CD4-positive, alpha-beta T cell (primary cell): ENCODE data around the gene MIXL1. TPM values are rescaled to one million over a fixed set of nuclear protein-coding genes. Genes with fewer than 3 reads are reported as not detected.

ENCODE experiments used
- ATAC-seq: fragments of 200-7000 bp; cut with Tn5 transposase; one replicate; pipeline ENCODE4 v1.10.0; 2022; ENCODE audit warnings: mild to moderate bottlenecking; ENCODE audit not compliant: poor library complexity
- CTCF ChIA-PET: fragments of 350-600 bp; sonication (Branson Sonifier 250); formaldehyde crosslinking; loops from one replicate; lab custom pipeline; 2021; ENCODE audit warnings: antibody characterized with exemption, inconsistent platforms; lab: Charles Lee
- POLR2A ChIA-PET: fragments of 350-600 bp; sonication (Branson Sonifier 250); formaldehyde crosslinking; loops from one replicate; lab custom pipeline; 2021; ENCODE audit warnings: antibody characterized with exemption, inconsistent platforms; lab: Charles Lee
- DNase-seq, 14 experiments: peaks; one replicate each; pipeline ENCODE4 v3.0.0-alpha.2; 2013 to 2020; ENCODE audit warnings: mixed read lengths in 2 of 14
- H3K27ac ChIP-seq, 2 donors: one replicate each; pipeline versions ENCODE4 v1.5.1 to v1.7.0; 2013; ENCODE audit warnings: low read length in 2 of 2, low read depth in 1 of 2, mild to moderate bottlenecking in 1 of 2
- H3K27me3 ChIP-seq, 2 experiments: 1 replicate in 1 of 2; 2 replicates in 1 of 2; pipeline versions ENCODE4 v1.6.1 to v1.7.0; 2013; ENCODE audit warnings: low read length in 2 of 2, control low read depth in 1 of 2, mild to moderate bottlenecking in 1 of 2, moderate library complexity in 1 of 2; ENCODE audit not compliant: insufficient read depth in 2 of 2, control insufficient read depth in 1 of 2
- H3K36me3 ChIP-seq: one replicate; pipeline ENCODE4 v1.6.1; 2013; ENCODE audit warnings: low read length, control low read depth; ENCODE audit not compliant: insufficient read depth
- H3K4me1 ChIP-seq: one replicate; pipeline ENCODE4 v1.6.1; 2013; ENCODE audit warnings: low read length, control low read depth; ENCODE audit not compliant: insufficient read depth
- H3K4me3 ChIP-seq: one replicate; pipeline ENCODE4 v1.5.1; 2013; ENCODE audit warnings: mild to moderate bottlenecking, low read length, moderate library complexity
- H3K9me3 ChIP-seq, 2 experiments: 1 replicate in 1 of 2; 2 replicates in 1 of 2; pipeline versions ENCODE4 v1.6.1 to v1.7.0; 2013; ENCODE audit warnings: low read length in 2 of 2, mild to moderate bottlenecking in 2 of 2, control low read depth in 1 of 2, moderate library complexity in 1 of 2; ENCODE audit not compliant: control insufficient read depth in 1 of 2, insufficient read depth in 1 of 2
- H3K27ac Mint-ChIP-seq: one replicate; pipeline ENCODE4 v1.8.0; 2020; ENCODE audit warnings: mixed read lengths
- H3K27me3 Mint-ChIP-seq: one replicate; pipeline ENCODE4 v1.8.0; 2021; ENCODE audit warnings: mixed read lengths
- H3K36me3 Mint-ChIP-seq: one replicate; pipeline ENCODE4 v1.8.0; 2021; ENCODE audit warnings: low read depth, mixed read lengths
- H3K4me1 Mint-ChIP-seq: one replicate; pipeline ENCODE4 v1.8.0; 2021; ENCODE audit warnings: low read depth, mixed read lengths
- H3K4me3 Mint-ChIP-seq: one replicate; pipeline ENCODE4 v1.8.0; 2020; ENCODE audit warnings: mild to moderate bottlenecking, mixed read lengths
- H3K9me3 Mint-ChIP-seq: one replicate; pipeline ENCODE4 v1.8.0; 2020; ENCODE audit warnings: mixed read lengths
- intact Hi-C, 2 experiments: fragments of 100-400 bp; cut with DNase I in 1 of 2; cut with micrococcal nuclease in 1 of 2; formaldehyde crosslinking; loops; one replicate each; pipeline versions ENCODE4 v1.15.1 to v1.9.0; 2023 to 2025; cut with DNase I, micrococcal nuclease
- total RNA-seq, 174 experiments: library from RNA in 2 of 174; stranded (reverse) in 2 of 174; gene quantifications; one replicate each; pipeline ENCODE4 v1.2.3 and lab custom pipeline; 2021 to 2026
- TF ChIP-seq, protein P1 (sequence below): fragments of 200-600 bp; IDR thresholded peaks from one replicate; pipeline ENCODE4 v1.8.0; 2022; ENCODE audit warnings: antibody characterized with exemption, mild to moderate bottlenecking

Gene MIXL1
- total RNA-seq, 2 experiments from 2014 or later, result not detected

DNA sequence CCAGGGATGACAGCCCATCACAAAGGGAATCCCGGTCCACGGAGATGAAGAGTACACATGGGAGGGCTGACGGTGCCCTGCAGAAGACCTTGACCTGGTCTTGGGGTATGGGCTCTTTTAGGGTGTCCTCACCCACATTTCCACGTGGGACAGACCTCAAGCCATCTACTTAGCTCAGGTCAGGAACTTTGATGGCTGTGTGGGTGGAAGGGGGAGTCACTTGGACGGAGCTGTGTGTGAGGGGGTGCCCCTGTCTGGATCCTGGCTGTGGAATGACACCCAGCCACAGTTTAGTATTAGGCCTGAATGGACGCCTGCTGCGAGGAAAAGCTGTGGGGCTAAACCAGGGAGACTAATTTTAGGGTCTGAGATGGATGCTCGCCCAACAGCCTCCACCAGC, 10.9 kb upstream of the MIXL1 start:
- no peak overlapping the region for H3K27ac Mint-ChIP-seq
- ChIA-PET POLR2A (interaction anchor here (0.6 kb wide), 1 partner anchor 973 kb away, joined by 3 read pairs; no protein-coding TSS in a partner anchor), CTCF (no interaction called here)
- intact Hi-C loops, result no loop called here
- Histone ChIP-seq H3K4me3 (no peak overlapping the region), H3K4me1 (no peaks in the 10 kb centered on the region), H3K36me3 (no peaks in the 10 kb centered on the region), H3K9me3 (no peaks in the 10 kb centered on the region), H3K27ac (no peak overlapping the region), H3K27me3 (no peaks in the 10 kb centered on the region)
- no peaks in the 10 kb centered on the region for H3K9me3 Mint-ChIP-seq
- no peaks in the 10 kb centered on the region for H3K27me3 Mint-ChIP-seq
- H3K4me1 Mint-ChIP-seq, result no peaks in the 10 kb centered on the region
- TF ChIP-seq, protein P1, sequence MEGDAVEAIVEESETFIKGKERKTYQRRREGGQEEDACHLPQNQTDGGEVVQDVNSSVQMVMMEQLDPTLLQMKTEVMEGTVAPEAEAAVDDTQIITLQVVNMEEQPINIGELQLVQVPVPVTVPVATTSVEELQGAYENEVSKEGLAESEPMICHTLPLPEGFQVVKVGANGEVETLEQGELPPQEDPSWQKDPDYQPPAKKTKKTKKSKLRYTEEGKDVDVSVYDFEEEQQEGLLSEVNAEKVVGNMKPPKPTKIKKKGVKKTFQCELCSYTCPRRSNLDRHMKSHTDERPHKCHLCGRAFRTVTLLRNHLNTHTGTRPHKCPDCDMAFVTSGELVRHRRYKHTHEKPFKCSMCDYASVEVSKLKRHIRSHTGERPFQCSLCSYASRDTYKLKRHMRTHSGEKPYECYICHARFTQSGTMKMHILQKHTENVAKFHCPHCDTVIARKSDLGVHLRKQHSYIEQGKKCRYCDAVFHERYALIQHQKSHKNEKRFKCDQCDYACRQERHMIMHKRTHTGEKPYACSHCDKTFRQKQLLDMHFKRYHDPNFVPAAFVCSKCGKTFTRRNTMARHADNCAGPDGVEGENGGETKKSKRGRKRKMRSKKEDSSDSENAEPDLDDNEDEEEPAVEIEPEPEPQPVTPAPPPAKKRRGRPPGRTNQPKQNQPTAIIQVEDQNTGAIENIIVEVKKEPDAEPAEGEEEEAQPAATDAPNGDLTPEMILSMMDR, result no peak
- no peak overlapping the region for H3K4me3 Mint-ChIP-seq
- DNase-seq (no peak), ATAC-seq (no peak)
- H3K36me3 Mint-ChIP-seq, result no peaks in the 10 kb centered on the region

DNA sequence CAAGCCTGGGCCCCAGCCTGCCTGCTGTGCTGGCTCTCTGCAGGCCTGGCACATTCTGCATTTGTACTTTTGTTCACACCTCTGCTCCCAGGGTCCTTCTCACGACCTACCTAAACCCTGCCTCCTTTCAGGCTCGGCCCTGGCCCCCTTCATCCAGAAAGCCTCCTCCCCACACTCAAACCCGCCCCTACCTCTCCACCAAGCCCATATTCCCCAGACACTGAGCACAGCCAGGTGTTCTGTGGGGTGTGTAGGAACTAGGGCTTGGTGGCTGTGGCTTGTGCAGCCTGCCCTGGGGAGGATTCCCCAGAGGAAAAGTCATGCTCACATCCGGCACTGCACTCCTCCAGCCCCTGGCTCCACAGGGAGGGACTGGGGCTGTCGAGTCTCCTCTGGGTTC, 8.2 kb upstream of the MIXL1 start:
- Mint-ChIP-seq H3K9me3 (no peaks in the 10 kb centered on the region), H3K4me3 (no peak overlapping the region), H3K36me3 (no peaks in the 10 kb centered on the region), H3K4me1 (no peaks in the 10 kb centered on the region), H3K27ac (no peak overlapping the region), H3K27me3 (peaks cover 5% of the 10 kb centered on the region)
- ChIA-PET POLR2A (no interaction called here), CTCF (no interaction called here)
- no peaks in the 10 kb centered on the region for H3K36me3 ChIP-seq
- H3K9me3 ChIP-seq, result no peaks in the 10 kb centered on the region
- H3K27ac ChIP-seq, result no peak overlapping the region
- H3K4me3 ChIP-seq, result no peak overlapping the region
- ATAC-seq (no peak), DNase-seq (no peak)
- TF ChIP-seq, protein P1, result no peak
- intact Hi-C loops, result no loop called here
- H3K4me1 ChIP-seq, result no peaks in the 10 kb centered on the region
- H3K27me3 ChIP-seq, result no peaks in the 10 kb centered on the region

DNA sequence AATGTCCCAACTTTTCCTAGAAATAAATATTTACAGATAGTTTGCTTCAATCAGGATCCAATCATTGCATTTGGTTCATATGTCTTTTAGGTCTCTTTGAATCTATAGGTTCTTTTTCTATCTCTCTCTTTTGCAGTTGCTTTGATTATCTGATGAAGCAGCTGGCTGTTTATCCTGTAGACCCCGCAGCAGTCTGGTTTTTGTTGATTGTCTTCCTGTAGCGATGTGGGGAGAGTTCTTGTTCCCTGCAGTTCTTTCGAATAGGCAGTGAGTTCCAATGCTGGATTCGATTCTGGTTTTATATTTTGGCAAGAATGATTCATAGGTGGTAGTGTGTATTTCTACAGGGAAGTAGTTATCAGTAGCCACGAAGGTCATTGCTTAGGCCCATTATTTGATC, 7.4 kb upstream of the MIXL1 start:
- Mint-ChIP-seq H3K27me3 (peaks cover 10% of the 10 kb centered on the region), H3K4me1 (no peaks in the 10 kb centered on the region), H3K4me3 (no peak overlapping the region), H3K9me3 (no peaks in the 10 kb centered on the region), H3K36me3 (no peaks in the 10 kb centered on the region), H3K27ac (no peak overlapping the region)
- no peak overlapping the region for H3K27ac ChIP-seq
- TF ChIP-seq, protein P1, result no peak
- ATAC-seq, result no peak
- no peaks in the 10 kb centered on the region for H3K4me1 ChIP-seq
- intact Hi-C loops, result no loop called here
- H3K9me3 ChIP-seq, result no peaks in the 10 kb centered on the region
- ChIA-PET CTCF (no interaction called here), POLR2A (no interaction called here)
- H3K4me3 ChIP-seq, result no peak overlapping the region
- H3K36me3 ChIP-seq, result no peaks in the 10 kb centered on the region
- no peak for DNase-seq
- H3K27me3 ChIP-seq, result no peaks in the 10 kb centered on the region
